NCI-H1417 (cell line): Measurements from ENCODE around the gene SKIC8.
"Not testable (repeated sequence)": the region's sequence is repeated elsewhere in the genome, so short reads cannot be mapped to it uniquely, and the experiment has no call there.

ENCODE experiments used
- DNase-seq, 3 experiments: peaks; one replicate each; lab custom pipeline; 2025; lab: John Stamatoyannopoulos, UW

Gene SKIC8

GRCh38 chr15:78256044-78256437 lies 43.4 kb downstream of the SKIC8 start:
- no peak for DNase-seq

- DNase-seq = peak in 1 of 3 experiments; percentile 27
Measured at GRCh38 chr15:78255421-78256043, 43.9 kb downstream of the SKIC8 start.

GRCh38 chr15:78251136-78251535 lies 48.3 kb downstream of the SKIC8 start:
- DNase-seq = no peak

DNA sequence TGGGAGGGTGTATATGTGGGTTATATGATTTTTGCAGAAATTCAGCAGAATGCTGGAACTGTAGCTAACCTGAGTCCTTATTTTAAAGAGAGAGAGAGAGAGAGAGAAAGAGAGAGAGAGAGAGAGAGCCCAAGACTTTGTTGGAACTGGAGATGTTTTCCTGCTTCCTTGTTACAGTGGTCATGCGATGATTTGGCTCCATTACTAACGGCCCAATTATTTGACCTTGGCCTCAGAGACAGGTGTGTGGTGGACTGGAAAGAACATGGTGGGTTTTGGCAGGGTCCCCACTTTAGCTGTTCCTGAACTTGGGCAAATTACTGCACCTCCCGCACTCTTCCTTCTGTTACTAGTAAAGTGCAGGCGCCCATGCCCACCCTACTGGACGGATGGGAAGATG lies 50.3 kb downstream of the SKIC8 start:
- DNase-seq = no peak

GRCh38 chr15:78247911-78248310 lies 51.5 kb downstream of the SKIC8 start:
- DNase-seq = no peak

- not testable (repeated sequence) for DNase-seq
Measured at GRCh38 chr15:78245976-78246620, 53.3 kb downstream of the SKIC8 start.

DNA sequence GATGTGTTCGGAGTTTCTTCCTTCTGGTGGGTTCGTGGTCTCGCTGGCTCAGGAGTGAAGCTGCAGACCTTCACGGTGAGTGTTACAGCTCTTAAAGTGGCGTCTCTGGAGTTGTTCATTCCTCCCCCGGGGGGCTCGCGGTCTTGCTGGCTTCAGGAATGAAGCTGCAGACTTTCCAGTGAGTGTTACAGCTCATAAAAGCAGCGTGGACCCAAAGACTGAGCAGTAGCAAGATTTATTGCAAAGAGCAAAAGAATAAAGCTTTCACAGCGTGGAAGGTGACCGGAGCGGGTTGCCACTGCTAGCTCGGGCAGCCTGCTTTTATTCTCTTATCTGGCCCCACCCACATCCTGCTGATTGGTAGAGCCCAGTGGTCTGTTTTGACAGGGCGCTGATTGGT lies 54.0 kb downstream of the SKIC8 start:
- DNase-seq = not testable (repeated sequence)

DNA sequence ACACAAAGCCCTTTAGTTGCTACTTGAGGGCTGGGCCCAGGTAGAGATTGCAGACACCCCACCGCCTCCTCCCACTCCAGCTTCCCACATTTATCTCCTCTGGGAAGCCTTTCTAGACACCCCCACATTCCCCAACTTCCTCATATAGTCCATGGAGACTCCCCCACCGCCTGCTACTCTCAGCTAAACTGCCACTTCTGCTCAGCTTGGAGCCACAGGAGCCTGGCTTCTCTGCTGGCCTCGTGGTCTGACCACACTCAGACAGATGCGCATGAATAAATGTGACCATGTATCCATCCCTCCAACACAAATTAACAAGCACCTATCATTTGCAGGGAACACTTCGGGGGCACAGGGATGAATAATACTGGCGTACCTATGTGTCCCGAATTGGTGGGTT lies 54.5 kb downstream of the SKIC8 start:
- DNase-seq = no peak

DNA sequence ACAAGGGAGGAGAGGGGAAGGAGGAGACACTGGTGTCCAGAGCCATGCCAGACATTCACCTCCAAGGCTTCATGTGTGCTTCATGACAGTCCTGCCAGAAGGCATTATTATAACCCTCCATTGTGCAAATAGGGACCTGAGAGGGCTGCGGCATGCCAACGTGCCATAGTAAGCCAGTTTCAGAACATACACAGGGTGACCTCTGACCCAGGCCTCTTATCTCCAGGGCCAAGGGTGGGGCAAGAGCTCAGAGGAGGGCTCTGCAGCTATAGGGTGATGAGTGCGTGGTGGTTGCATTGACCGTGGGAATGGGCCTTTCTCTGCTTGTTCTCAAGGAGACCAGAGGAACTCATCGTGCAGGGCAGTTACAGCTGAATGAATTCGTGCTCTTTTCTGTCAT lies 55.3 kb downstream of the SKIC8 start:
- DNase-seq = no peak

DNA sequence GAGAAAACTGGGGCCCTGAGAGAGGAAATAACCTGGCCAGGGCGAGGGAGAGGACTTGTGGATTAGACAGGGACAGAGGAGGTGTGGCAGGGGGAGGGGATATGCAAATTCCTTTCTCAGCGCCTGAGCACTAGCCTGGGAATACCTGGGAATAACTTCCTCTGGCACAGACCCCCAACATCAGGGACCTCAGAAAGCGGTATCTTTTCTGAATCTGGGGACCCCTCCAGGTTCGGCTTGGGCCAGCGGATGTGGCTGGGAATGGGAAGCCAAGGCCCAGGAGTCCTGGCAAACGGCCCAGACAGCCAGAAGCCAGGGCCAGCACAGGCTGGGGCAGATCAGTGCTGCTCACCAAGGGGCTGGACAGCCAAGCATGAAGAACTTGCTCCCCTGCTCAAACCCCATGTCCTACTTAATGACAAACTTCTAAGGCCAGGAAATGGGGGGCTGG lies 55.9 kb downstream of the SKIC8 start:
- no peak for DNase-seq

DNA sequence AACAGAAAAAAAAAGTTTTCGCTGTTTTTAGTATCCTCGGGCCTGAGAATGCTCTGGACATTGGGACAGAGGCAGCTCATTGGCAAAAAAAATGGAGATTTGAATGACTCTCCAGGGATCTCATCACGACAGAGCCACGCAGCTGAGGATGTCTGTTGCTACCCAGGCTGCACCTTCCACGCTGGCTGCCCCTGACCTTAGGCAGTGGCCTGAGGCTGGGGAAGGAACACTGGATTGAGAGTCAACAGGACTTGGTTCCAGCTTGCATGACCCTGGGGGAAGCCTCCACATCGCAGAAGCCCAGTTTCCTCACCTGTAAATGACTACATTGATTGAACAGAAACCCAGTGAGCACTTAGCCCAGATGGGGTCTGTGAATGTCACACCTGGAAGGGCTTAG lies 56.4 kb downstream of the SKIC8 start:
- peak in 1 of 3 experiments; percentile 16 for DNase-seq

GRCh38 chr15:78242128-78242527 lies 57.3 kb downstream of the SKIC8 start:
- peak in 2 of 3 experiments; percentile 28 to 57 for DNase-seq

GRCh38 chr15:78241017-78241416 lies 58.4 kb downstream of the SKIC8 start:
- peak; percentile 46 to 89 (median 75) for DNase-seq

GRCh38 chr15:78239811-78240210 lies 59.6 kb downstream of the SKIC8 start:
- no peak for DNase-seq

DNA sequence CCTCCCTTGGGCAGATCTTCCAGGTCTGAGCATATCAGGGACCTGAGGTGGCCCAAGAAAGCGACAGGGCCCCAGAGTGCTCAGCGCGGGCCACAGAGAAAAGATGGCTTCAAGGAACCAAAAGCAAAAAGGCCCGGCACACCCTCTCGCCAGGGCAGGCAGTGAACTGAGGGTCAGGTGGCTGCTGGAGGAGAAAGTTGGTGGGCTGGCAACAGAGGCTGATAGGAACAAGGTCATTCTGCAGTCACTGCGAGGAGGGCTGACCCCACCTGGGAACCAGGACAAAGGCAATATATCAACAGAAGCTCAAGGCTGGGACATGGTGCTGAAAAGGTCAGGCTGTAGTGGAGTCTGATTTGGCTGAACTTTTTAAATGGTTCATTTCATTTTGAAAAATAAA lies 62.3 kb downstream of the SKIC8 start:
- DNase-seq = no peak

DNA sequence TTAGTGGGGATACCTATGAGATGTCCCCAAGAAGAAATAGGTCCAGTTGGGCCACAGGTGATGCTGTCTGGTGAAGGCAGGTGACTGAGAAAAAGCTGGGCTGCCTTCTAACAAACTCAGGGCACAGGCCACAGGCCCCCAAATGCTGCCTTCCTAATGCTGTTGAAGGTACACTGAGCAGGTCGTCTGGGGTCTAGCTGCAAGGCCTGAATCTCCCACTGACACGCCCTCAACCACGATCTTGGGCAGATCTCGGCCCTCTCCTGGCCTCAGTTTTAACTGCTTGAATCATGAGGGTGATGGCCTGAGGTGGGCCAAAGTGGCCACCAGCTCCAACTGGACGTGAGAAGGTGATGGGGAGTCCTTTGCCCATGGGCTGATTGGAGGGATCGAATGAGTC lies 62.9 kb downstream of the SKIC8 start:
- no peak for DNase-seq

DNA sequence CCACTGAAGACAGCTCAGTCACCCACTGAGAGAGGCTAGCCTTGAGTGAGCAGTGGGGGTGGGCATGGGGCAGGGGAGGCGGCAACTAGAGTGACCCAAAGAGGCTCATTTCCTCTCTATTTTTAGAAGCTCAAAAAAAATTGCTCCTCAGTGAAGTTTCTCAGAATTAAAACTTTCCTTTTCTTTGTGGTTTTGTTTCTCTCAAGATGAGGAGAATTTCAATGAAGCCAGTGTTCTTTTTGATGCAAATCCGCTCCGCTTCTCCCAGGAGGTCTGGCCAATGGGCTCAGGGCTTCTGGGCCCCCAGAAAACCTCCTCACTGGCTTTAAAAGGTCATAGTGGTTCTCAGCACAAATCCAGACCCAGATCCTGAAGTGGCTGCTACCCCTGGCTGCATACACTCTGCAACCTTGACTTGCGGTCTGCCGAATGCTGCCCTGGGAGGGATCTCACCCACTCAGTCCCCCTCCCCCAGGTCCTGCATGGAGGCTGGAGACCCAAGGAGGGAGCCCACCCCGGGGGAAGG lies 64.8 kb downstream of the SKIC8 start, which contains the start of gene ACSBG1:
ACSBG1 (minus strand) TSS at position 51 of the 526 bp plus-strand sequence. CDS start 64 bp downstream, outside the sequence.
- DNase-seq = no peak

GRCh38 chr15:78233496-78233895 lies 65.9 kb downstream of the SKIC8 start:
- DNase-seq = no peak
